ENCODE measurements around the gene KIF26B. TPM values are rescaled to one million over a fixed set of nuclear protein-coding genes. Genes with fewer than 3 reads are reported as not detected.

The KIF26B gene
- total RNA-seq, 1 experiment from 2014 or later: 0.04 TPM

GRCh38 chr1:245481261-245481660 is 326.5 kb downstream of the KIF26B start:
- BruUV-seq (replicated peaks): no TSS peak
- Histone ChIP-seq H3K9me3 (ENCODE audit: low read length) (no peaks in the 10 kb centered on the region), H3K4me3 (ENCODE audit: low read length) (no peak overlapping the region), H3F3A (ENCODE audit: low read length, unreplicated experiment) (no peaks in the 10 kb centered on the region), H3K9me2 (replicated peaks; ENCODE audit: low read length) (no peaks in the 10 kb centered on the region), H4K20me1 (ENCODE audit: low read length) (no peaks in the 10 kb centered on the region), H3K4me2 (ENCODE audit: low read length) (no peak overlapping the region), H3K27me3 (ENCODE audit: low read length) (peaks cover 84% of the 10 kb centered on the region), H3K27ac (ENCODE audit: low read length) (no peak overlapping the region), H3K79me2 (ENCODE audit: low read length) (no peaks in the 10 kb centered on the region), H3K36me3 (ENCODE audit: low read depth, low read length) (no peaks in the 10 kb centered on the region), H3K9ac (ENCODE audit: low read length) (no peak overlapping the region), H2AFZ (ENCODE audit: low read length) (no peak overlapping the region), H3K4me1 (ENCODE audit: insufficient read depth, low read length) (no peaks in the 10 kb centered on the region)
- ATAC-seq (no peak), DNase-seq (no peak)
- no peak for TF ChIP-seq EZH2 (IDR thresholded peaks at IDR 0.05; ENCODE audit: low read length, unreplicated experiment)
- TF ChIP-seq CTCF (conservative IDR thresholded peaks at IDR 0.05; ENCODE audit: low read depth, low read length): no peak
- TF ChIP-seq EZH2phosphoT487 (IDR thresholded peaks at IDR 0.05; ENCODE audit: borderline replicate concordance, low read length): no peak
- ChIA-PET CTCF (no interaction called here), POLR2A (ENCODE audit: unreplicated experiment) (no interaction called here)
- intact Hi-C loops (cut with micrococcal nuclease): no loop called here

GRCh38 chr1:245483247-245483646 is 328.5 kb downstream of the KIF26B start:
- H4K20me1 ChIP-seq (ENCODE audit: low read length): no peaks in the 10 kb centered on the region
- H3F3A ChIP-seq (ENCODE audit: low read length, unreplicated experiment): no peaks in the 10 kb centered on the region
- no peaks in the 10 kb centered on the region for H3K79me2 ChIP-seq (ENCODE audit: low read length)
- H3K27me3 ChIP-seq (ENCODE audit: low read length): peaks cover 72% of the 10 kb centered on the region
- no peaks in the 10 kb centered on the region for H3K36me3 ChIP-seq (ENCODE audit: low read depth, low read length)
- no peak overlapping the region for H3K9ac ChIP-seq (ENCODE audit: low read length)
- no peaks in the 10 kb centered on the region for H3K9me3 ChIP-seq (ENCODE audit: low read length)
- H3K4me1 ChIP-seq (ENCODE audit: insufficient read depth, low read length): no peaks in the 10 kb centered on the region
- DNase-seq (no peak), ATAC-seq (no peak)
- no peak for TF ChIP-seq CTCF (conservative IDR thresholded peaks at IDR 0.05; ENCODE audit: low read depth, low read length)
- TF ChIP-seq EZH2 (IDR thresholded peaks at IDR 0.05; ENCODE audit: low read length, unreplicated experiment): no peak
- no peak for TF ChIP-seq EZH2phosphoT487 (IDR thresholded peaks at IDR 0.05; ENCODE audit: borderline replicate concordance, low read length)
- H3K4me2 ChIP-seq (ENCODE audit: low read length): no peak overlapping the region
- ChIA-PET CTCF (no interaction called here), POLR2A (ENCODE audit: unreplicated experiment) (no interaction called here)
- no peak overlapping the region for H2AFZ ChIP-seq (ENCODE audit: low read length)
- BruUV-seq (replicated peaks): no TSS peak
- no peak overlapping the region for H3K4me3 ChIP-seq (ENCODE audit: low read length)
- H3K27ac ChIP-seq (ENCODE audit: low read length): no peak overlapping the region
- intact Hi-C loops (cut with micrococcal nuclease): no loop called here
- no peaks in the 10 kb centered on the region for H3K9me2 ChIP-seq (replicated peaks; ENCODE audit: low read length)

- no TSS peak for BruUV-seq (replicated peaks)
- no peak overlapping the region for H3K4me2 ChIP-seq (ENCODE audit: low read length)
- no peaks in the 10 kb centered on the region for H3K9me3 ChIP-seq (ENCODE audit: low read length)
- no peaks in the 10 kb centered on the region for H3K36me3 ChIP-seq (ENCODE audit: low read depth, low read length)
- no peaks in the 10 kb centered on the region for H3K9me2 ChIP-seq (replicated peaks; ENCODE audit: low read length)
- no peaks in the 10 kb centered on the region for H4K20me1 ChIP-seq (ENCODE audit: low read length)
- no peaks in the 10 kb centered on the region for H3K4me1 ChIP-seq (ENCODE audit: insufficient read depth, low read length)
- POLR2A ChIA-PET (ENCODE audit: unreplicated experiment): no interaction called here
- CTCF ChIA-PET: no interaction called here
- TF ChIP-seq EZH2phosphoT487 (IDR thresholded peaks at IDR 0.05; ENCODE audit: borderline replicate concordance, low read length): no peak
- TF ChIP-seq CTCF (conservative IDR thresholded peaks at IDR 0.05; ENCODE audit: low read depth, low read length): no peak
- no peak for TF ChIP-seq EZH2 (IDR thresholded peaks at IDR 0.05; ENCODE audit: low read length, unreplicated experiment)
- no peaks in the 10 kb centered on the region for H3K79me2 ChIP-seq (ENCODE audit: low read length)
- intact Hi-C loops (cut with micrococcal nuclease): no loop called here
- no peaks in the 10 kb centered on the region for H3F3A ChIP-seq (ENCODE audit: low read length, unreplicated experiment)
- no peak overlapping the region for H3K4me3 ChIP-seq (ENCODE audit: low read length)
- H3K27me3 ChIP-seq (ENCODE audit: low read length): peaks cover 73% of the 10 kb centered on the region
- ATAC-seq (no peak), DNase-seq (no peak)
- no peak overlapping the region for H3K9ac ChIP-seq (ENCODE audit: low read length)
- H2AFZ ChIP-seq (ENCODE audit: low read length): no peak overlapping the region
- H3K27ac ChIP-seq (ENCODE audit: low read length): no peak overlapping the region
These were observed 329.4 kb downstream of the KIF26B start for GRCh38 chr1:245484176-245484575.
